Measurements from ENCODE around the gene NPC2.

Gene NPC2

DNA sequence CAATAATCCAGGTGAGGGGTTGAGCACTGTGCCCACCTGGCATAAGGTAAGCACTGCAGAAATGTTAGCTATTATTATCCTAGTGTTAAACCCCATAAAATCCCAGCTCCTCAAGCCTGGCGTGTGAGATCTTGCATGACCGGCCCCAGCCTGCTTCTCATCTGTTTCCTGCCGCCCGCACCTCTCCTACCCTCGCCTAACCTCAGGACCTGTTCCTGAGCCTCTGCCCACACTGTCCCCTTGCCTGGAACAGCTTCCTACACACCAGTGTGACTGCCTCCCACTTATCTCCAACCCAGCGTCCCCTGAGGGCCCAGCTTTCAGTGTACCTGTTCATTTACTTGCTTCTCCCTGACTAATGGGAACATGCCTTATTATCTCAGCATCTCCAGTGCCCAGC, 25.1 kb upstream of the NPC2 start:
- no peak for DNase-seq

GRCh38 chr14:74517731-74518130, 24.6 kb upstream of the NPC2 start:
- DNase-seq: no peak

DNA sequence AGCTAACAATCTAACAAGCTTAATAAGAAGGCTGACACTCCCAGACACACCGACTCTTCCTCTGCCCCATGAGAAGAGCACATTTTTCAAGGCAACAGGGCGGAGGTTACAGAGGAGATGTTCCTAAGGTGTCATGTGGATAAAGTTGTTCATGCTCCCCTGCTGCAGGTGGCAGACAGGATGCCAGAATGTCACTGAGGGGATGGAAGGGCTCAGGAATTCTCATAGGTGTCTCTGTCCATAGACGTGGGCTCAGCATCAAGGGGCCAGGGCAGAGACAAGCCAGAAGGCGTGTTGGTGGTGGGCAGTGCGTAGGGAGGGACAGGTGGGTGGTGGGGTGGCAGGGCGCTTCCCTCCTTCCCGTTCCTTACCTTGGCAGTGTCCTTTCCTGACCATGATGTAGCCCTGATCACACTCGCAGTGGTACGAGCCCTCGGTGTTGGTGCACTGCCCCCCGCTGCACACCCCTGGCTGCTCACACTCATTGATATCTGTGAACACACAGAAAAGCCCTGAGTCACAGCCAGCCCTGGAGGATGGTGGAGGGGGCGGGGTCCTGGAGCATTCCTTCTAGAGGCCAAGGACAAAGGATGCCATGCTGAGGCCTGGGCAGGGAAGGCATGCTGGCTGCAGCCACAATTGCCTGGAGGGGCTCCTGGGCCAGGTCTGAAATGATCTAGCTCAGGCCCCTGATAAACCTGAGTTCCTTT, 23.5 kb upstream of the NPC2 start:
- DNase-seq: no peak

DNA sequence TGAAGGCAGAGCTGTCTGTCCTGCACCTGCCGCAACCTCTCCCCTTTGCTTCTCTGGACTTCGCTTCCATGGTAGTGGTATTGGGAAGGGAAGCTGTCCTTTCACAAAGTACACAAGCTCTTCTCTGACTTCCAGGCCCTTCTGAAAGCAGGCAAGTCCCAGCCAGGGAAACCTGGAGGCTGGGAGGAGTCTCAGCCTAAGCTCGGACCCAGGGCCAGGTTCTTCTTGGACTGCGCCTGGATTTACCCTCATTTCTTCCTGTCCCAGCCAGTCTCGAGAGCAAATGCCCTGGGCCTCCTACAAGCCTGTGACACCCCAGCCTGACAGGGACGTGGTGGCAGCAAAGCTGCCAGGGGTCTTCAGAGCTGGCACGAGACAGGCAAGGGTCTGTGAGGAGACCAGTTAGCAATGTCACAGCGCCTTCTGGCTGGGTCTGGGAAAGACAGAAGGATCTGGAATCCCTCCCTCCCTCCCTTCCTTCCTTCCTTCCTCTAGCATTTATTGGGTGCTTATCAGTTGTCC, 22.8 kb upstream of the NPC2 start:
- no peak for DNase-seq

DNA sequence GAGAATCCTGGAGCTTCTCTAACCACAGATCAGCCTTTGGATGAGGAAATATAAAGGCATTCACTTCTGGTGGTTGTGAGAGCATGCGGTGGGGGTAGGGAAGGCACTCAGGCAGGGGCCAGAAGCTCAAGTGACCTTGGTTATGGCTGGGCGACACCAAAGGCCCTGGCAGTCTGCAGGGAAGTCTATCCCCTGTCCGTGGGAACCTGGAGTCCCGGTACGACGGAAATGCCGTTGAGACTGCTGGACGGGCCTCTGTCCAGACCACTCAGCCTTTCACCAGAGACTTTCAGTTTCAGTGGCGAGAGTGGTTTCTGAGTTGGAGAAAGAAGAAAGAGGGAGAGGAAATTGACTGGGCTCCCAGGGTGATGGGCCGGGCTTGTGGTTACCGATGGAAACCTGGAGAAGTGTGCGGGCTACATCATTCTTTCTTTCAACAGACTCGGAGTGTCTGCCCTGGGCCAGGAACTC, 21.4 kb upstream of the NPC2 start:
- DNase-seq: peak; percentile 48

DNA sequence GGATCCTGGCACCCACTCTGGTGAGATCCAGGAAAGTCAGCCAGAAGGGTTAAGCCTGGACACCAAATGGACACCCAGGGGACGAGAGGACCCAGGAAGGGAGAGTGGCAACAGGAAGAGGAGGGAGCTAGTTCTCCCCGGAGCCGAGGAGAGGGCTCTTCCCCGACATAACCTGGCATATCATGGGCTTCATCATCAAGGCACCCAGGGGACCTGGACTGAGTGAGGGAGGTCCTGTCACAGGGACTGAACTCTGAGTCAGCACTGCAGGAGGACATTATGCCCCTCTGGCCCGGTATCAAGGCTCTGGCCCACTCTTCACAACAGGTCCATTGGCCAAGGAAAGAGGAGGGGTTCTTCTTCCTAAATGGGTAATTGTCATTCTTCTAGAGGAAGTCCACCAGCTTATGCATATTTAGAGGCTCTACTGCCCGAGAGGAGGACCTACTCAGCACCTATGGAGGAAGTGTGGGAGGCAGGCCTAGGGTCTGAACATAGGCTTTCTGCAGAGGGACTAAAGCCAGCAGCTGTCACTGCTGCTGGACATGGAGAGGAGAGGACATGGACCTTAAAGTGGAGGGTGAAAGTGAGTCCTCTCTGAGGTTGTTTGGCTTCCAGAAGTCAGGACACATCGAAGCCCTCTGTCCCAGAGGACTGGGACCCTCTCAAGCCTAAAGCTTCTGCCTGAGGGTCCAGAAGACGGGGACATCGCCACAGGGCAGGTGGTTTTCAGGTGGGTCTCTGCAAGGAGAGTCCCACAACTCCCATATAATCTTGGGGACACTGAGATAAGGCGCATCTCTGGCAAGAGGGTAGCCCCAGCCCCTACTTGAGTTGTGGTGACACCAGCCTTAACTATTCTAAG, 19.1 kb upstream of the NPC2 start:
- no peak for DNase-seq

DNA sequence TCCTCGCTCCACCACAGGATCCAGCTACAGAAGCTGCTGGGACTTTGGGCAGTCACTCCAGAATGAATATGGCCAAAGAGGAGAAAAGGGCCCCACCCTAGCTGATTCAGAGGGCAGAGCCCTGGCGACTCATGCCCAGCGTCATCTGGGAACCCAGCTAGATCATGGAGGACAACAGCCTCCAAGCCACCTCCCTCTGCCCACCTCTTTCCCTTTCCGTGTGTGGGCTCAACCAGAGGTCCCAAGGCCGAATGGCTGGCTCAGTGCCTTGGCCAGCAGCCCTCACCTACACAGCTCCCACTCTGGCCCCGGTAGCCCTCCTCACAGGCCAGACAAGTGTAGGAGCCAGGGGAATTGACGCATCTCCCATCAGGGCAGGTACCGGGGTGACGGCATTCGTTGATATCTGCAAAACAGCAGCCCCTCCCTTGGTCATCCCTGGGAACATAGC, 17.9 kb upstream of the NPC2 start:
- DNase-seq: no peak

DNA sequence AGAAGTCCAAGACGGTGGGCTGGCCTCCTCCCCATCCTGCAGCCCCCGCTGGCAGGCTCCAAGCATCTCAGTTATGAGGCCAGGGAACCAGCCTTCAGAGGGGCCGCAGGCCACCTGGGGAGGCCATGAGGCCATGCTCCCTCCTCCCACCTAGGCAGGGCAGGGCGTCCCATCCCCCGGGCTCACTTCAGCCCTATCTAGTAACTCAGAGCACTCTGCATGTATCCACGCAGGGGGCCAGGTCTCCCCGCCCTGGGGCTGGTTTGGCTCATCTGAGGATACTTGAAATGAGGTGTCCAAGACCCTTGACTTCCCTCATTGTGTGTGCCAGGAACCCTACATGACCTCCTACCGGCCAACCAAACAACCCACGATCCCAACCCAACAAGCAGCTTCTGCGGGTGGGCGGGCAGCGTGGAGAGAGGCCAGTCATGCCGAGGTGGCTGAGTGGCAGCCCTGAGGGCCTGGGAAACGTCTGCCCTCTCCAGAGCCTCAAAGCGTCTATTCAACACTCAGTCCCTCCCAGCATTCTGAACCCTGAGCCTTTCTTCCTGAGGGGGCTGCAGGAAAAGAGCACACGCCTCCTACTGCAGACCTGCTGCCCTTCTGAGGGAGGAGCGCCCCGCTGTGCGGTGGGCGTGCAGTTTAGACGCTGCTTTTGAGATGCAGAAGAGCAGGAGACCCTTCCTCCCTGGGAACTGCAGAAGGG, 17.3 kb upstream of the NPC2 start:
- DNase-seq: no peak

DNA sequence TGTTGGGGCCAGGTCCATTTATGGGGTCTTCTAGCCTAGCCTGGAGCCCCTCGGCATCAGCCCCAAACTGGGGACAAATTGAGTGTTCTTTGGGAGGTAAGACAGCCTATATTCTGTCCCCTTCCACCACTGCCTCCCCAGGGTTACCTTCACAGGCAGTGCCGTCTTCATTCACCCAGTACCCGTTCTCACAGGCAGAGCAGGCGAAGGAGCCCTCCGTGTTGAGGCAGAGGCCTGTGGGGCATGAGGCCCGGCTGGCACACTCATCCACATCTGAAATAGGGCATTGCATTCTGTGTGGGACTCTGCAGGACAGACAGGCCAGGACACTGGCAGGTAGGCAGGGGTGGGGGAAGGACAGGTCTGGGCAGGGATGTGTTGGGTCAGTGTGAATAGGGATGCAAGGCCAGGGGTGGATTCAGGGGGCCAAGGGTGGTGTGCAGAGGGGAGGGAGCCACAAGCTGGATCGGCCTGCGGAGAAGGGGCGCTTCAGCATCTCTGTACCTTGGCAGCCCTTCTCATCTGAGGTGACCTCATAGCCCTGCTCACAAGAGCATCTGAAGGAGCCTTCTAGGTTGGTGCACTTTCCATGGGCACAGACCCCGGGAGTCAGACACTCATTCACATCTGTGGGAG, 16.6 kb upstream of the NPC2 start:
- DNase-seq: no peak

DNA sequence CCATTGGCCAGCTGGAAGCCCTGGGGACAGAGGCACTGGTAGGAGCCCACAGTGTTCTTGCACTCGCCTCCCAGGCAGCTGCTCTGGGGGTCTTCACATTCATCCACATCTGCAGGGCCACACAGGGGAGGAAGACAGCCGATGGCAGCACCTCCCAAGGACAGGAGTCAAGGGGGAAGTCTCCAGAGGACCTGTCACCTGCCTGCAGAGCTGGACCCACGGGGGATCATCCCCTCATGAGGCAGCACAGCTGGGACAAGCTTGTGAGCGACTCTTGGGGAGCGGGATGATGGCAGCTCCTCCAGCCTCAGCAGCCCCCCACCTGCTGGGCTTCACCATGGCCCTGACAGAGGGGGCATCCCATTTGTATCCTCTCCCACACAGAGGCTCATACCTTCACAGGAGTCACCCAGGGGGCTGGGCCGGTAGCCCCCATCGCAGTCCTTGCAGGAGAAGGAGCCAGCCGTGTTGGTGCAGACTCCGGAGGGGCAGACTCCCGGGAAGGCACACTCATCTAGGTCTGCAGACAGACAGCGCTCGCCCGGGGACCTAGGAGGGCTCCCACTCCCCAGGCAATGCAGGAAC, 15.8 kb upstream of the NPC2 start:
- DNase-seq: no peak

DNA sequence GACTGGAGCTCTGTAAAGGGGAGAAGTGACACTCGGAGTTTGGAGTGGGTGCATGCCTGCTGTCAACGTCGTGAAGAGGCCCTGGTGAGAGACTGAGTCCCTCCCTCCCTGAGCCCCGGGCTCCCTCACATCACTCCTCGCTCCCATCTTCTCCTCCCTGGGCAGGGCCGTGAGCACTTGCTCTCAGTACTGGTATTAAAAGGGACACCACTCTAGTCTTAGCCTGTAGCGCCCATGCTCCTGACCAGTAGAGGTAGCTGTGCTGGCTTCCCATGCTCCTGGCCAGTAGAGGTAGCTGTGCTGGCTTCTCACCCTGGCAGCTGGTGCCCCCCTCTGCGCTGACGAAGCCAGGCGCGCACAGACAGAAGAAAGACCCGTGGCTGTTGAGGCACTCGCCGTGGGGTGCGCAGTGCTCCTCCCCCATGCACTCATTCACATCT, 15.2 kb upstream of the NPC2 start:
- DNase-seq: peak; percentile 75

DNA sequence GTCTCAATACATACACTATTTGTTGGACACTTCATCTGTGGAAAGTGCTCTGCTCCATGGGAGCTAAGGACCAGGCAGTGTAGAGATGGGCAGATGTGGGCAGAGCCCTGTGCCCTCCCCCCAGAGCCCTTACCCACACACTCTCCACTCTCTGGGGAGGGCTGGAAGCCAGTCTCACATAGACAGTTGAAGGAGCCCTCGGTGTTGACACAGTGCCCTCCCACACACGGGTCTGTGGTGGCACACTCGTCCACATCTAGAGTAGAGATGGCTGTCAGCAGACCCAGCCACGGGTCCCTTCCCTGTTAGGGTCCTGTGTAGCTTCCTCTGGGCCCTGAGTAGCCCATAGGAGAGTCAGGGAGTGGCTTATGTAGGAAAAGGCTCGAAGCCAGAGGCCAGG, 14.7 kb upstream of the NPC2 start:
- DNase-seq: no peak

- no peak for DNase-seq
Measured at GRCh38 chr14:74507085-74507484, 14.0 kb upstream of the NPC2 start.

GRCh38 chr14:74506411-74506851, 13.3 kb upstream of the NPC2 start:
- DNase-seq: no peak

- no peak for DNase-seq
Measured at GRCh38 chr14:74505831-74506230, 12.7 kb upstream of the NPC2 start.

DNA sequence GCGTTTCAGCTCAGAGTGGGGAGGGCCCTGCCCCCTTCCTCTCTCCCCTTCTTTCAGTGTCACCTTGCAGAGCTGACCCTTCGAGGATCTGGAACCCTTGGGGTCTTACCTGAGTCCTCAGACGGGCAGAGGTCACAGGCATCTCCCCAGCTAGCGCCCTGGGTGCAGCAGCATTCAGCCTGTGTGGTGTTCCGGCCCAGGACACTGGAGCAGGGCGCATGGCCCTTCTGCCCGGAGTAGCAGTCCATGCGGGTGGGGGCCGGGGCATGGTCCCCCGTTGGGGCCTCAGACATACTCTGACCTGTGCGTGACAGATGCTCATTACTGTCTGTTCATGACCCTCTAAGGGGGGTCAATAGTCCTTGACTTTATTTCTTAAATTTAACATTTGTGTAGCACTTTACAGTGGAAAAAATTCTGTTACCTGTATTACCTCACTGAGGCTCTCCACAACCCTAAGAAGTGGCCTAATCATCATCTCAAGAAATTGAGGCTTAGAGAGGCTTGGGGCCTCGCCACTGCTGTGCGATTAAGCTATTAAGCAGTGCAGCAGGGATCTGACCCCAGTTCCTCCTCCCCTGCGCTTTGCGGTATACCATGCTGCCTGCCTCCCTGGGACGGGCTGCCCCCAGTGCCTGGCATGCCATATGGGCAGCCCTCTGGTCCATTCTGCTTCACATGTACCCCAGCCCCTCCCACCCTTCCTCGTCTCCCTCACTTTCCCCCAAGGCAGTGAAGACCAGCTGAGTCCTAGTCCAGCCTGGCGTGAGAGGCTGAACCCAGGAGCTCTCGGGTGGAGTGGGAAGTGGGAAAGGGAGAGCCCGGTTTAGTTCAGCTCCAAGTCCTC, 12.0 kb upstream of the NPC2 start:
- DNase-seq: no peak

DNA sequence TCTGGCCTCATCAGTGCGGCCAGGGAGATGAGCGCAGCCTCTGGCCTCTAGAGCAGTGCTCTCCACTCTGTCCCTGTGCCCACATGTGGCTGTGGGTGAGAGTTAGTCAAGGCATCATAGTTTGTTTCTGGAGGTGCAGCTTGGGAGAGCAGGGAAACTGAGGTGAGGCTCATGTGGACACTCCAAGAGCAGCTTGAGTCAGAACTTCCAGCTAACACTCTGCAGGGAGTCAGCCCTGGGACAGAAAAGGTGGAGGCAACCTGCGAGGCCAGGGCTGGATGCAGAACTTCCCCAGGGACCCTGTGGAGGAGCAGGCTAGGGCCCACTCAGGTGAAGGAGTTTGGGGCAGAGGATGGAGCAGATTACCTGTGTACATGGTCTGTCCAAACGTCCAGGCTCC, 11.3 kb upstream of the NPC2 start:
- DNase-seq: no peak

DNA sequence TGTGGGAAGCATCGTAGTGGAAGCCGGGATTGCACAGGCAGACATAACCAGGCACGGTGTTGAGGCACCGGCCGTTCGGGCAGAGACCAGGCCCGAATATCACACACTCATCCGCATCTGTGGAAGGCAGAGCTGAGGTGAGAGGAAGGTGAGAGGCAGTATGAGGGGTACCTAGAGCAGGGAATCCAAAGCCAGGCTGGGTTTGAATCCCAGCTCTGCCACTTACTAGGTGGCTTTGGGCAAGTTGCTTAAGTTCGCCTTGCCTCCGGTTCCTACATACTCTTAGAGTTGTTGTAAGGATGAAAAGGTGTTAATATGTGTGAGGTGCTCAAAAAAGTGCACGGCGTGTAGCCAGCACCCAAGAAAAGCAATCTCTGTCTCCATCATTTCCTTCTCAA, 10.8 kb upstream of the NPC2 start:
- DNase-seq: no peak

DNA sequence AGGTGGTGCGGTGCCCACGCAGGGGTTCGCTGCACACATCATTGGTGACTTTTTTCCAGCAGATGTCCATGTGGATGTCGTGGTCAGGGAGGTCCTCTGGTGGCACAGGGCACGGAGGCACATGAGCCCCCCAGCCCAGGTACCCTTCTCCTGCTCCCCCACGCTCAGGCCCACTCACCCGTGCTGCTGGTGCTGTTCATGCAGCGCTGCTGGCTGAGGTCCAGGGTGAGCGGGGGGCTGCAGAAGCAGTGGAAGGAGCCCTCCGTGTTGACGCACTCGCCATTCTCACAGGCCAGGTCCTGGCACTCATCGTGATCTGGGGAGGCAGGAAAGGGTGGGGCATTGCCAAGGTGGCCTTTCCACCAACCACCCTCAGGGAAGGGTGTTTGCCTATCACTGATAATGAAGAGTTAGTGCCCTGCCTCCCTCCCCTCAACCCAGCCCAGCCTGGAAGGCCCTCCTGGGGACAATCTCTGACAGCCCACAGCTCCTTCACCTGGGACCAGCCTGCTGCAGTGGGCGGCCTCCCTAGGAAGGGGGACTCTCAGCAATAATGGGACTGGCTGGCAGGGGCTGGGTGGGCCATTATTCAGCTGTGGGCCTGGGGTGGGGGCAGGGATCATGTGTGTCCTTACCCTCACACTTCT, 10.3 kb upstream of the NPC2 start:
- DNase-seq: peak; percentile 86

DNA sequence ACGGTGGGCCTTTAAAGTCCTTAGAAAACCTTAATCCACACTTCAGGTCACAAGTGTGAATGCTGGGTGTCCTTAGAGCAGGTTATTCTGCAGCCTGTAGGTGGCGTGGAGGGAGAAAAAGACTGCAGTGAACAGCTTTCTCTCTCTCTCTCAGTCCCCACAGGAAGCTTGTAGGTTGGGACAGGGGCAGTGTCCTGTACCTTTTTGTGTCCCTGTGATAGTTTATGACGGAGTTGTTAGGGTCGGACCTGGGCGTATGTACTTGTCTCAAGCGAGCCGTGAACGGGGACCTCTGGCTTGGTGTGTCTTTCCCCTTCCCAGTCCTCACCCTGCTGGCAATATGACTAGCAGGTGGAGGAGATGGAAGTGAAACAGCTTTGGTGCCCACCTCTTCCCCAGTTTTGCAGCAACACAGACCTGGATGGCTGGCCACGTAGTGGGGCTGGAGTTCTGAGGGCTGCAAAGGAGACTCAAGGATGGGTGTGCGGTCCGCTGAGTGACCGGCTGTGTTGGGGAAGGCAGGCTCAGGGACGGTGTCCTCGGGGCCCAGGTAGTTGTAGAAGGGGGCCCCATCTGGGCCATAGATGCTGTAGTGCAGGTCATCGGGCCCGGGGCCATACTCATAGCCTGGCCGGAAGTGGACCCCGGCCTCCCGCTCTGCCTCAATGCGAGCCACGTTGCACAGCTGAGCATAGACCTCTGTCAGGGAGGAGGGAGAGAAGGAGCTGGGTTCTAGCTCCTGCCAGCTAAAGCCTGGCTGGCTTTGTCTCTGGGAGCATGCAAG, 9.3 kb upstream of the NPC2 start:
- peak; percentile 83 for DNase-seq
